ENCODE data around the gene C5. TPM values are rescaled to one million over a fixed set of nuclear protein-coding genes. Genes with fewer than 3 reads are reported as not detected.

The C5 gene
- total and polyA plus RNA-seq, 2 experiments from 2014 or later = 13.8 to 55.4 TPM

DNA sequence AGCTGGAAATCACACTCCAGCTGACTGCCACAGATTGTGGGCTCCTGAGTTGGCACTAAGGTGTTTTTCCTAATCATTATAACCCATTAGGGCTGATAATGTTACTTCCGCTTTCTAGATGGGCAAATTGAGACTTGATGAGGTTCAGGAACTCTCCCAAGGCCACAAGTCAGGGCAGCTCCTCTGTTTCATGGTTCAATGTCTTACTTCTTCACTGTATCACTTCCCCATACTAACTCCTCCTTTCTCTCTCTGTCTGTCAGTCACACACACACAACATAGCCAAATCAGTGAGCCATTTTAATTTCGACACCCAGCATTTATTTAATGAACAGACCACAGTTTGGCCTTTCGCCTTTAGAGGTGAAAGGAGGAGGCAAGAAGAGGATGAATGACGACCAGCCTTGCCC, 105.6 kb downstream of the C5 start:
- no peak overlapping the region for H2AFZ ChIP-seq
- H3K4me1 ChIP-seq (ENCODE audit: insufficient read depth) = peaks cover 14% of the 10 kb centered on the region
- no peaks in the 10 kb centered on the region for H3K9me2 ChIP-seq (replicated peaks; ENCODE audit: insufficient read depth)
- no peak overlapping the region for H3K4me2 ChIP-seq
- H4K20me1 ChIP-seq (ENCODE audit: insufficient read depth, poor library complexity, severe bottlenecking) = no peaks in the 10 kb centered on the region
- H3K4me3 ChIP-seq = no peak overlapping the region
- no peak for TF ChIP-seq EZH2 (IDR thresholded peaks at IDR 0.05; ENCODE audit: borderline replicate concordance)
- TF ChIP-seq, protein P1, sequence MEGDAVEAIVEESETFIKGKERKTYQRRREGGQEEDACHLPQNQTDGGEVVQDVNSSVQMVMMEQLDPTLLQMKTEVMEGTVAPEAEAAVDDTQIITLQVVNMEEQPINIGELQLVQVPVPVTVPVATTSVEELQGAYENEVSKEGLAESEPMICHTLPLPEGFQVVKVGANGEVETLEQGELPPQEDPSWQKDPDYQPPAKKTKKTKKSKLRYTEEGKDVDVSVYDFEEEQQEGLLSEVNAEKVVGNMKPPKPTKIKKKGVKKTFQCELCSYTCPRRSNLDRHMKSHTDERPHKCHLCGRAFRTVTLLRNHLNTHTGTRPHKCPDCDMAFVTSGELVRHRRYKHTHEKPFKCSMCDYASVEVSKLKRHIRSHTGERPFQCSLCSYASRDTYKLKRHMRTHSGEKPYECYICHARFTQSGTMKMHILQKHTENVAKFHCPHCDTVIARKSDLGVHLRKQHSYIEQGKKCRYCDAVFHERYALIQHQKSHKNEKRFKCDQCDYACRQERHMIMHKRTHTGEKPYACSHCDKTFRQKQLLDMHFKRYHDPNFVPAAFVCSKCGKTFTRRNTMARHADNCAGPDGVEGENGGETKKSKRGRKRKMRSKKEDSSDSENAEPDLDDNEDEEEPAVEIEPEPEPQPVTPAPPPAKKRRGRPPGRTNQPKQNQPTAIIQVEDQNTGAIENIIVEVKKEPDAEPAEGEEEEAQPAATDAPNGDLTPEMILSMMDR (IDR thresholded peaks at IDR 0.05; ENCODE audit: poor library complexity) = no peak
- no peak for TF ChIP-seq EZH2phosphoT487 (IDR thresholded peaks at IDR 0.05; ENCODE audit: low read depth, severe bottlenecking, unreplicated experiment)
- no peak overlapping the region for H3K27ac ChIP-seq
- 85% methylated on average over 4 of the region's 4 CpGs for WGBS (ENCODE audit: low lambda C conversion rate, missing lambda C conversion rate)
- no peaks in the 10 kb centered on the region for H3K9me3 ChIP-seq (ENCODE audit: low read depth)
- no peaks in the 10 kb centered on the region for H3K27me3 ChIP-seq
- H3K36me3 ChIP-seq (replicated peaks; ENCODE audit: insufficient read depth, low read depth) = no peaks in the 10 kb centered on the region
- H3K79me2 ChIP-seq = no peaks in the 10 kb centered on the region
- DNase-seq (ENCODE audit: low spot score) = no peak

DNA sequence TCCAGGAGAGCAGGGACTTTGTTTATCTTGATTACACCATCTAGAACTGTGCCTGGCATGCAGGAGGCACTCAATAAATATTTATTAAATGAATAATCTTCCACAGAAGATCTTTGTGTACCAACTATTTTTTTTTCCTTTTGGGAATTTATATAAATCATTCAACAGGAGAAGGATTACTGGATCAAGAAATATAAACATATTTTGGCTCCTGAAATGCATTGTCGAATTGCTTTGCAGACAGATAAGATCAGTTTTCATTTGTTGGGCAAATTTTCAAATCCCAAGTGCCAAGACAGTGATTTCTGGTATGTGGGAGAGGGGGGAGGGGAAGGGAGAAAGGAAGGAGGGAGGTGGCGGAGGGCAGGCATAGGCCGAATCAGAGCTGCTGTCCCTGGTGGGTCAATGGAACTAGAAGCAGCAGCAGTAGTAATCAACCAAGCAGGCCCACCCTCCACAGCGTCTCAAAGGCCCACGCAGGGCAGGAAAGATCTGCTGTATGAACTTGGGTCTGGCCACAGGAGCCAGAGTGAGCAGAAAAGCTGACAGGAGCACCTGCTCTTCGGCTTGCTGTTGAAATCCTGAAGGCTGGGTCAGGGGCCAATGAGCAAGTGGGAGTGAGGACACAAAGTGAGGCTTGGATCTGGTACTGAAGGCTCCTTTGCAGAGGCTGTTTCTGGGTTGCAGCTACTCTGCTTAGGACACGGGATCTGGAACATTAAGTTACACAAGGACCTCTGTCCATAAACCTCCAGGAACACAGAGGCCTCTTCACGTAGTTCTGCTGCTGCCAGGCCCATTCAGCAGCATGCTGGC, 107.7 kb downstream of the C5 start:
- H3K27me3 ChIP-seq = no peaks in the 10 kb centered on the region
- no peaks in the 10 kb centered on the region for H3K79me2 ChIP-seq
- TF ChIP-seq, protein P1 (IDR thresholded peaks at IDR 0.05; ENCODE audit: poor library complexity) = no peak
- TF ChIP-seq EZH2phosphoT487 (IDR thresholded peaks at IDR 0.05; ENCODE audit: low read depth, severe bottlenecking, unreplicated experiment) (no peak), EZH2 (IDR thresholded peaks at IDR 0.05; ENCODE audit: borderline replicate concordance) (no peak)
- no peak overlapping the region for H2AFZ ChIP-seq
- no peaks in the 10 kb centered on the region for H3K36me3 ChIP-seq (replicated peaks; ENCODE audit: insufficient read depth, low read depth)
- WGBS (ENCODE audit: low lambda C conversion rate, missing lambda C conversion rate) = 46% methylated on average over 7 of the region's 8 CpGs
- no peaks in the 10 kb centered on the region for H4K20me1 ChIP-seq (ENCODE audit: insufficient read depth, poor library complexity, severe bottlenecking)
- no peak for DNase-seq (ENCODE audit: low spot score)
- H3K4me1 ChIP-seq (ENCODE audit: insufficient read depth) = peaks cover 22% of the 10 kb centered on the region
- H3K4me3 ChIP-seq = no peak overlapping the region
- H3K27ac ChIP-seq = peak overlapping the region; percentile 50
- H3K4me2 ChIP-seq = no peak overlapping the region
- H3K9me3 ChIP-seq (ENCODE audit: low read depth) = no peaks in the 10 kb centered on the region
- H3K9me2 ChIP-seq (replicated peaks; ENCODE audit: insufficient read depth) = no peaks in the 10 kb centered on the region

DNA sequence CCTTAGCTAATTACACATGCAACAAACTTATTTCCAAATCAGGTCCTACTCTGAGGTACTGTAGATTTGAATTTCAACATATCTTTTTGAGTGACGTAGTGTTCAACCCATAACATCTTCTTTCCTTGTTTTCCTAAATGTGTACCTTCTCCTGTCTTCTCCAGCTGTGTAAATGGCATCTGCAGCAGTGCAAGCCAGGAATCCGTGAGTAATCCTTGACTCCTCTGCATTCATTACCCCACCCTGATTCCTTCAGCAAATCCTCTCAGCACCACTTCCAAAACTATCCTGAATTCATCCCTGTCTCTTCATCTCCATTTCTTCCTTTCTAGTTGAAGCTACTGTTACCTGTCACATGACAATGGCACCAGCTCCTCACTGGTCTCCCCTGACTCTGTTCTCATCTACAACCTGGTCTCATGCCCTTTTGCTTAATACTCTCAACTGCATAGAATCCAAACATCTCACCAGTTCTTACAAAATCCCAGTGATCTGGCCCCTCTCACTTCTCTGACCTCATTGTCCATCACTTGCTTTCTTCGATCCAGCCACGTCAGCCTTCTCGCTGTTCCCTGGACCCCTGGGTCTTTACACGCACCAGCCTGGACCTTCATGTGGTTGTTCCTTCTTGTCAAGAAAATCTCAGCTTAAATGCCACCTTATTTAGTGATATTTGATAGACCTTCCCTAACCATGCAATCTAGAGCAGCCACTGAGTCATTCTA, 108.9 kb downstream of the C5 start:
- TF ChIP-seq EZH2 (IDR thresholded peaks at IDR 0.05; ENCODE audit: borderline replicate concordance) (no peak), EZH2phosphoT487 (IDR thresholded peaks at IDR 0.05; ENCODE audit: low read depth, severe bottlenecking, unreplicated experiment) (no peak)
- TF ChIP-seq, protein P1 (IDR thresholded peaks at IDR 0.05; ENCODE audit: poor library complexity) = no peak
- no peak overlapping the region for H3K4me2 ChIP-seq
- H3K27me3 ChIP-seq = no peaks in the 10 kb centered on the region
- no peak overlapping the region for H3K4me3 ChIP-seq
- no peaks in the 10 kb centered on the region for H4K20me1 ChIP-seq (ENCODE audit: insufficient read depth, poor library complexity, severe bottlenecking)
- WGBS (ENCODE audit: low lambda C conversion rate, missing lambda C conversion rate) = 87% methylated on average over 6 of the region's 6 CpGs
- H3K79me2 ChIP-seq = no peaks in the 10 kb centered on the region
- H3K27ac ChIP-seq = peak overlapping the region; percentile 31
- no peak for DNase-seq (ENCODE audit: low spot score)
- no peaks in the 10 kb centered on the region for H3K9me3 ChIP-seq (ENCODE audit: low read depth)
- H3K4me1 ChIP-seq (ENCODE audit: insufficient read depth) = peaks cover 31% of the 10 kb centered on the region
- H3K36me3 ChIP-seq (replicated peaks; ENCODE audit: insufficient read depth, low read depth) = no peaks in the 10 kb centered on the region
- no peak overlapping the region for H2AFZ ChIP-seq
- no peaks in the 10 kb centered on the region for H3K9me2 ChIP-seq (replicated peaks; ENCODE audit: insufficient read depth)

Measured in hepatocyte (in vitro differentiated cells).